Forelimb muscle (tissue), 1 donor: ENCODE results near the gene CFAP90. TPM values are rescaled to one million over a fixed set of nuclear protein-coding genes. Genes with fewer than 3 reads are reported as not detected.

Experiments
- DNase-seq: peaks from one replicate; pipeline ENCODE4 v3.0.0-alpha.2; 2013; ENCODE audit warnings: low read depth
- polyA plus RNA-seq: library from polyadenylated mRNA; unstranded; fragments of 120-200 nt; gene quantifications from one replicate; pipeline ENCODE4 v1.2.1, GENCODE V29; 2013; ENCODE audit not compliant: insufficient read length

The CFAP90 gene
- polyA plus RNA-seq, 1 donor, result not detected

GRCh38 chr5:7822449-7822848 is 28.5 kb downstream of the CFAP90 start:
- DNase-seq, result no peak

DNA sequence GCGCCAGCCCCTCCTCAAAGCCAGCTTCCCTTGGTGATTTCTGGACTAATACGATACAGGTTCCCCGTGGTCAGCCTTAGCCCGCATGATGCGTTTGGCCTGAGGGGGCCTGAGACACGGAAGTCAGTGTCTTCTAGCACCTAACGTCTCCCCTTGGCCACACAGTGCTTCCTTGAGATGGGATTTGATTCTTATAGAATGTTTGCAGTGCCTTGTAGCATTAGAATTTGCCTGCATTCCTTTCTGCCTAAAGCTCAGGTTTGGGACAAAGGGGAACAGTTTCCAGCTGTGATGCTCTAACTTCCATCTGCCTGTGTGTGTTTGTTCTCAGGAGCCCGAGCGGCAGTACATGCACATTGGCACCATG is 34.4 kb downstream of the CFAP90 start:
- DNase-seq, result no peak

DNA sequence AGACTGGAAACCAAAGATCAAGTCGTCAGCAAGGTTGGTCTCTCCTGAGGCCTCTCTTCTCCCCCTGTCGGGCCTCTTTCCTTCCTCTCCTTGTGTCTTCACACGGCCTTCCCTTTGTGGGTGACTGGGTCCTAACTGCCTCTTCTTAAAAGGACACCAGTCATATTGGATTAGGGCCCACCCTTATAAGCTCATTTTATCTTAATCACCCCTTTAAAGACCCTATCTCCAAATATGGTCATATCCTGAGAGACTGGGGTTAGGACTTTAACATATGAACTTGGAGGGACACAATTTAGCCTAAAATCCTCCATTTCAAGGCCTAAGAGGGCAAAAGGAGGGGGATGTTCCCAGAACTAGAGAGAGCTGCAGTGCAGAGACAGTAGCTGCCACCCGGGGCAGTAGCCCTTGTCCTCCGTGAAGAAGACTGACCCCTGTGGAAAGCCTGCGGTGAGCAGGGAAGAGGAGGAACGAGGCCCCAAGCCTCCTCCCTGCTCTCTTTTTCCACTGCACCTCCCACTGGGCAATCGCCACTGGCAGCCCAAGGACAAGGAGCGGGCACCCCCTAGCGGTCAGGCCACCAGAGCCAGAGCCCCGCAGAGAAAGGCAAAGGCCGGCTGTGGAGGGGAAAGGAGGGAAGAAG is 34.9 kb downstream of the CFAP90 start:
- DNase-seq, result peak; percentile 8

DNA sequence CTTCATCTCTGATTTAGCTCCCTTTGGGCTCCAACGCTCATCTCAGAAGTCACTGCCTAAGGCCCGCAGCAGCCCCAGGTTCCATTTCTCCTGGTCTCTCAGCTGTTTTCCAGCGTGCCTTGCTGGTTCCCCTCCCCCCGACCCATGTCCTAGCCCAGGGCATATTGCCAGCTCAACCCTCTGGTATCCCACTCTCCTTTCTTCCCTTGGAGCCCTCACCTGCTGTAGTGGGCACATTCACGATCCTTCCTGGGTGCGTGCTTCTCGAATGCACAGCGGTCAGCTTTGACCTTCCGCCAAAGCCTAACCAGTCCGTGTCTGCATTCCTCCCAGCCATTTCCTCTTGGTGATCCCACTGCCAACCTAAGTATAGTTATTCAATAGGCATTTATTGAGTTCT is 36.1 kb downstream of the CFAP90 start:
- DNase-seq, result no peak

GRCh38 chr5:7813576-7813975 is 37.4 kb downstream of the CFAP90 start:
- no peak for DNase-seq

- no peak for DNase-seq
Measured at GRCh38 chr5:7813007-7813406, 37.9 kb downstream of the CFAP90 start.

DNA sequence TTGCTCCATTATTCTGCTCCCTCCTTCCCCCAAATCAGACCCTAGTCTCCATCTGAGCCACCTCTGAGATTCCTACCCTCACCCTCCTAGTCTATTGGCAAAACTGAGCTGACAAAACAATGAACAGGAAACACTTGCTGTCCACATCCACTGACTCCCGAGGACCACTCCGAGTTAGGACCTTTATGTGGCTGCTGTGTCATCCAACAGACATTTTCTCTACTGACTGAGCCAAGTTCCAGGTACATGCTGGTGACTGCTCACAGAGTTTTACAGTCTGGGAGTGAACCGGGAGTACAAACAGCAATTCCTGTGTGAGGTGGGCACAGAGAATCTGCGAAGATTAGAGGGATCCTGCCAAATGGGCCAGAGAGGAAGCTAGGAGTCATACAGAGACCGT is 39.2 kb downstream of the CFAP90 start:
- no peak for DNase-seq

DNA sequence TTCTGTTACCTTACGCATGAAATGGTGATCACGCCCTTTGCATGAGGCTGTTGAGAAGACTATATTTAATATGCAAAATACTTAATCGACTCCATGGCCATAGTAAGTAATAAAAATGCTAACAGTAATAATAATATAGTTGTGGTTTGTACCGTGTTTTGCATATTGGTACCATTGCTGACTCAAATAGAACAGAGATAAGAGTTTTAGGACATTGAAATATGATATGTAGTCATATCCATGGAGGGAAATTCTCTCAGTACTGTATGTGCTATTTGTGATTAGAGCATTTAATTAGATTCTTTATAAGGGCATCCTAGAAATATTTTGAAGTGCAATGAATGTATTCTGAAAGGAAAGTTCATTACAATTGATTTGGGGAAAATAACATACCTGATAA is 41.9 kb downstream of the CFAP90 start:
- no peak for DNase-seq

- no peak for DNase-seq
Measured at GRCh38 chr5:7805379-7805778, 45.6 kb downstream of the CFAP90 start.

DNA sequence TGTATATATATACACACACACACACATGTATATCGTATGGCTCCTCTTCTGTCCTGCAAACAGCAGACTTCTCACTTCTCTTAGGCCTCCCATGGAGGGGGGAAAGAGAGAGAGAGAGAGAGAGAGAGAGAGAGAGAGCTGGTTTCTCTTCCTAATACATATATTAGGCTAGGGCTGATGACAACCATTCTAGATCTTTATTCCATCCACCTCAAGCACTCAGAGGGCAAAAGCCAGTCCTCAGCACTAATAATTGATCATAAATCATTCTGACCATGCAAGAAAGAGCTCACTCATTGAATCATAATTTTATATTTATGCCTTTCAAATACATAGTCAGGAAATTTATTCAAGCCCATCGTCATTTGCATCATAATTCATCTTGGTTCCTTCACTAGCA is 47.0 kb downstream of the CFAP90 start:
- DNase-seq, result no peak

GRCh38 chr5:7802855-7803254 is 48.1 kb downstream of the CFAP90 start:
- DNase-seq, result no peak

DNA sequence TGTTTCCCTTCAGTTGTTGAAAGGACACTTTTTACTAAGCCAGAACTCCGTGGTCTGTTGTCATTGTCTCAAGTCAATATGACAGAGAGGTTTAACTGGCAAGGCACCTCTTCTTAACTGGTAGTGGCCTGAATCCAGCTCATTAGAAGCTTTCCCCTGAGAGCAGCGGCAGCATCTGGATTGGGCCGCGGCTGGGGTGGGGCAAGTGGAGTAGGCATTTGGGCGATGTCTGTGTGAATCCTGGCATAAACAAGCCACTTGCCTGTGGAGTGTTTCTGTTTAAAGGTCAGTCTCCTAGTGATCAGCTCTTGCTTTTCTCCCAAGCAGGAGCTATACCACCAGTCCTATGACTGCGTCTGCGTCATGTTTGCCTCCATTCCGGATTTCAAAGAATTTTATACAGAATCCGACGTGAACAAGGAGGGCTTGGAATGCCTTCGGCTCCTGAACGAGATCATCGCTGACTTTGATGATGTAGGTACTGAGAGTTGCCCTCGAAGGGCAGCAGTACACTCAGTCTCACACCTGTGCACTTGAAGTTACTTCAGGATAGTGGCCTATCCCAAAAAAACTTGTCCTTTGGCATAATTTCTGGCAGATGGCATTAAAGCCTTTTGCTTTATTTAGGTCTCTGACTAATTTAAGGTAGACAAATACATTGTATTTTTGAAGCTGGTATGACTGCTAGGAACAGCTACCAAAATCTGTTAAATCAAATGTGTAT is 48.9 kb downstream of the CFAP90 start:
- no peak for DNase-seq

DNA sequence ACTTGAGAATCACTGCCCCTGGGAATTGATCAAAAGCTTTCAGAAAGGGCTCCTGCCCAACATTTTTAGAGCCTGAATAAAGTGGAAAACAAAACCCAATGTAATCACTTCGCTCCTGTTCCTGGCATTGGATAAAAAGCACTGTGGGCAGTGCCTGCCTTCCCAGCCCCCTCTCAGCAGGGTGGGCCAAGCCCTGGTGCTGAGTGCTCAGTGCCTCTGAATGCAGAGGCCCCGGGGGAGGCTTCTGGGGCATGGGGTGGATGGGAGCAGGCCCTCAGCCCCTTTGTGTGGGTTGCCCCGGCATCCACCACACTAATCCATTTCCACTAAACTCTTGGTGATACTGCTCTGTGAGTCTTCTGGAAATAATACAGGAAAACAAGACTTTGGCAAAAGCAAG is 55.6 kb downstream of the CFAP90 start:
- DNase-seq, result no peak

GRCh38 chr5:7794823-7795222 is 56.1 kb downstream of the CFAP90 start:
- no peak for DNase-seq

GRCh38 chr5:7794311-7794710 is 56.6 kb downstream of the CFAP90 start:
- DNase-seq, result no peak

GRCh38 chr5:7793895-7794294 is 57.0 kb downstream of the CFAP90 start:
- no peak for DNase-seq

GRCh38 chr5:7789567-7789966 is 61.4 kb downstream of the CFAP90 start:
- no peak for DNase-seq

GRCh38 chr5:7787770-7788169 is 63.2 kb downstream of the CFAP90 start:
- DNase-seq, result no peak

DNA sequence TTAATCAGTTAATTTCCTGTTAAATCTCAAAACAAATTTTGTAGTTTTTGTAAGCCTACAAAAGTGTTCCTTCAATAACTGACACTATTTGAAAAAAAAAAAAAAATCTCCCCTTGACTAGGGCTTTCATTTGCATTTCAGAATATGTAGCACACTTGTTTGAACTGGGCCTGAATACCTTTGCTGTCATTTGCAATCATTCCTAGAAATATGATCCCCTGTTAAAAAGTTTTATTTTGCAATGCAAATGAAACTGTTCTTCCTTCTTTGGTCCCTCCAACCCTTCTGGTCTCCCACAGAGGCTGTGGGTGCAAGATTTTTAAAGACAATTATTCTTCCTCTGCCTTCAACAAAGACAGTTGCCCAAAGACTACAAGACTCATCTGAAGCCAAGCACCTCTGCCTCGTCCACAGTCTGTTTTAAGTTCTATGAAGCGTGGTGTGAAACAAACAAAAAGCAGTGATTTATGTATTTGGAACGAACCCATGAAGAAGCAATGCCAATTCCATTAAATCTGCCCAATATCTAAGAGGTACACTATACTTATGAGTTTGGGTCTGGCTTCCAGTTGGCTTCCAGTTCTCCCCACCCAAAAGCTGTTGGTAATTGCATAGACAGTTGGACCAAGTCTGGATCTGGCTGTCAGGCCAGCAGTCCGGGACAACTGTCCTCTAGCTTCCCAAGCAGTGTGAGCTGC is 66.1 kb downstream of the CFAP90 start:
- DNase-seq, result no peak

- no peak for DNase-seq
Measured at GRCh38 chr5:7781899-7782298, 69.0 kb downstream of the CFAP90 start.
